Neural cell (in vitro differentiated cells): ENCODE measurements around the gene SACS. TPM values are rescaled to one million over a fixed set of nuclear protein-coding genes. Genes with fewer than 3 reads are reported as not detected.

ENCODE experiments used
- H2AFZ ChIP-seq: fragments of 200-600, 300-800 bp; sonication (generic), shearing (Covaris generic); 2 replicates; pipeline ENCODE4 v1.6.0; 2014; ENCODE audit warnings: low read depth, mild to moderate bottlenecking, antibody characterized with exemption, low read length, moderate library complexity
- H3F3A ChIP-seq: fragments of 200-600 bp; shearing (Covaris generic); 2 replicates; pipeline ENCODE4 v1.6.1; 2016; ENCODE audit warnings: mild to moderate bottlenecking, moderate library complexity, mixed read lengths, antibody characterized with exemption, low read length; ENCODE audit not compliant: insufficient read depth, poor library complexity, severe bottlenecking
- H3K27ac ChIP-seq: fragments of 200-600, 300-800 bp; sonication (generic), shearing (Covaris generic); 2 replicates; pipeline ENCODE4 v1.5.1; 2014; ENCODE audit warnings: mild to moderate bottlenecking, low read length, moderate library complexity
- H3K27me3 ChIP-seq: fragments of 300-800, 200-600 bp; sonication (generic), shearing (Covaris generic); 2 replicates; pipeline ENCODE4 v1.6.0; 2014; ENCODE audit warnings: mild to moderate bottlenecking, low read depth, low read length, moderate library complexity; ENCODE audit not compliant: insufficient read depth
- H3K36me3 ChIP-seq: fragments of 300-800, 200-600 bp; sonication (generic), shearing (Covaris generic); 2 replicates; pipeline ENCODE4 v1.5.1; 2014; ENCODE audit warnings: mild to moderate bottlenecking, antibody characterized with exemption, low read length, moderate library complexity; ENCODE audit not compliant: insufficient read depth
- H3K4me2 ChIP-seq: fragments of 300-800, 200-600 bp; sonication (generic), shearing (Covaris generic); 2 replicates; pipeline ENCODE4 v1.6.0; 2014; ENCODE audit warnings: mild to moderate bottlenecking, low read length
- H3K4me3 ChIP-seq: fragments of 300-800, 200-600 bp; sonication (generic), shearing (Covaris generic); 2 replicates; pipeline ENCODE4 v1.5.1; 2014; ENCODE audit warnings: mild to moderate bottlenecking, low read length, moderate library complexity
- H3K79me2 ChIP-seq: fragments of 200-600 bp; shearing (Covaris generic); replicated peaks from 2 replicates; pipeline ENCODE4 v1.6.0; 2014; ENCODE audit warnings: mild to moderate bottlenecking, low read length, moderate library complexity; ENCODE audit not compliant: insufficient read depth
- H3K9ac ChIP-seq: fragments of 300-800, 200-600 bp; sonication (generic), shearing (Covaris generic); 2 replicates; pipeline ENCODE4 v1.6.1; 2016; ENCODE audit warnings: mild to moderate bottlenecking, low read length, mixed read lengths
- H3K9me2 ChIP-seq: fragments of 200-600 bp; shearing (Covaris generic); 2 replicates; pipeline ENCODE4 v1.6.1; 2016; ENCODE audit warnings: mild to moderate bottlenecking, low read length, mixed read lengths; ENCODE audit not compliant: insufficient read depth
- H3K9me3 ChIP-seq: fragments of 200-600, 300-800 bp; sonication (generic), shearing (Covaris generic); 2 replicates; pipeline ENCODE4 v1.6.1; 2016; ENCODE audit warnings: mild to moderate bottlenecking, mixed run types, low read length, moderate library complexity, mixed read lengths
- H4K20me1 ChIP-seq: fragments of 200-600 bp; shearing (Covaris generic); 2 replicates; pipeline ENCODE4 v1.6.1; 2016; ENCODE audit warnings: mild to moderate bottlenecking, mixed run types; ENCODE audit not compliant: insufficient read depth
- CTCF ChIP-seq: fragments of 450-650 bp; IDR thresholded peaks from 2 replicates; pipeline ENCODE4 v1.5.1; 2014; ENCODE audit warnings: antibody characterized with exemption, mild to moderate bottlenecking, moderate library complexity; ENCODE audit not compliant: poor library complexity, severe bottlenecking
- EP300 ChIP-seq: fragments of 450-650 bp; conservative IDR thresholded peaks from 2 replicates; pipeline ENCODE4 v1.6.1; 2014; ENCODE audit warnings: antibody characterized with exemption, mild to moderate bottlenecking, moderate library complexity; ENCODE audit not compliant: poor library complexity, severe bottlenecking
- EZH2 ChIP-seq: fragments of 200-600, 300-800 bp; shearing (Covaris generic), sonication (generic); IDR thresholded peaks from 2 replicates; pipeline ENCODE4 v1.6.1; 2014; ENCODE audit warnings: antibody characterized with exemption, low read length, borderline replicate concordance, mild to moderate bottlenecking; ENCODE audit not compliant: insufficient read depth, poor library complexity, severe bottlenecking
- MXI1 ChIP-seq: fragments of 450-650 bp; conservative IDR thresholded peaks from 2 replicates; pipeline ENCODE4 v1.6.1; 2014; ENCODE audit warnings: antibody characterized with exemption, mild to moderate bottlenecking; ENCODE audit not compliant: poor library complexity, severe bottlenecking
- POLR2AphosphoS5 ChIP-seq: IDR thresholded peaks from 2 replicates; pipeline ENCODE4 v1.6.1; 2012
- RAD21 ChIP-seq: fragments of 450-650 bp; conservative IDR thresholded peaks from 2 replicates; pipeline ENCODE4 v1.6.1; 2014; ENCODE audit warnings: antibody characterized with exemption, mild to moderate bottlenecking, moderate library complexity
- REST ChIP-seq: IDR thresholded peaks from 2 replicates; pipeline ENCODE4 v1.6.1; 2012; ENCODE audit warnings: borderline replicate concordance
- SMC3 ChIP-seq: fragments of 450-650 bp; conservative IDR thresholded peaks from 2 replicates; pipeline ENCODE4 v1.6.1; 2014; ENCODE audit warnings: antibody characterized with exemption, mild to moderate bottlenecking, moderate library complexity; ENCODE audit not compliant: poor library complexity
- TAF1 ChIP-seq: IDR thresholded peaks from 2 replicates; pipeline ENCODE4 v1.6.1; 2012; ENCODE audit warnings: low read depth
- polyA plus RNA-seq: library from polyadenylated mRNA; depleted of rRNA; stranded (reverse); fragments of >200 nt; gene quantifications from 2 replicates; pipeline ENCODE4 v1.2.3, GENCODE V29; 2014

SACS gene
- polyA plus RNA-seq, 1 donor from 2014 or later = 24.1 TPM

GRCh38 chr13:23480324-23480723 lies 46.8 kb upstream of the SACS start:
- TF ChIP-seq POLR2AphosphoS5 (no peak), CTCF (no peak)
- Histone ChIP-seq H3K9me3 (no peaks in the 10 kb centered on the region), H2AFZ (no peak overlapping the region), H3K4me3 (no peak overlapping the region), H3K9ac (no peak overlapping the region), H4K20me1 (no peaks in the 10 kb centered on the region), H3K36me3 (no peaks in the 10 kb centered on the region), H3K9me2 (no peaks in the 10 kb centered on the region), H3F3A (no peaks in the 10 kb centered on the region), H3K4me2 (no peak overlapping the region), H3K79me2 (no peaks in the 10 kb centered on the region), H3K27me3 (no peaks in the 10 kb centered on the region), H3K27ac (no peak overlapping the region)

- Histone ChIP-seq H3K79me2 (no peaks in the 10 kb centered on the region), H3K9ac (no peak overlapping the region), H3K9me3 (no peaks in the 10 kb centered on the region), H3K4me3 (no peak overlapping the region), H3K36me3 (no peaks in the 10 kb centered on the region), H4K20me1 (no peaks in the 10 kb centered on the region), H3K27me3 (no peaks in the 10 kb centered on the region), H3K4me2 (no peak overlapping the region), H2AFZ (no peak overlapping the region), H3F3A (no peaks in the 10 kb centered on the region), H3K9me2 (no peaks in the 10 kb centered on the region), H3K27ac (no peak overlapping the region)
- TF ChIP-seq EP300 = no peak
- no peak for TF ChIP-seq EZH2
- no peak for TF ChIP-seq REST
- TF ChIP-seq RAD21 = no peak
- no peak for TF ChIP-seq TAF1
- TF ChIP-seq POLR2AphosphoS5 = no peak
- TF ChIP-seq SMC3 = no peak
- no peak for TF ChIP-seq CTCF
- no peak for TF ChIP-seq MXI1
Measured at GRCh38 chr13:23477101-23477500, 43.6 kb upstream of the SACS start.
